HCT116 (cell line): ENCODE results near the gene CERS6. TPM values are rescaled to one million over a fixed set of nuclear protein-coding genes. Genes with fewer than 3 reads are reported as not detected.

Experiments
- ATAC-seq: fragments of 200-7000 bp; cut with Tn5 transposase; 2 replicates; pipeline ENCODE4 v1.9.1; 2020; ENCODE audit warnings: mild to moderate bottlenecking, moderate library complexity
- BruUV-seq: library from RNA; stranded (reverse); fragments of 400-500 nt; replicated peaks from 2 replicates; lab custom pipeline; 2021; lab: Mats Ljungman, UMichigan
- CTCF ChIA-PET: fragments of 300-600 bp; sonication (Branson Sonifier 250); formaldehyde crosslinking; loops from one replicate; lab custom pipeline; 2021; ENCODE audit warnings: antibody characterized with exemption; lab: Charles Lee
- POLR2A ChIA-PET: fragments of 300-600, 350-600 bp; sonication (Branson Sonifier 250); formaldehyde crosslinking; loops from one replicate; lab custom pipeline; 2021; ENCODE audit warnings: antibody characterized with exemption; lab: Charles Lee
- RAD21 ChIA-PET, 2 experiments: fragments of 300-600 bp; sonication (Branson Sonifier 250); formaldehyde crosslinking; loops; one replicate each; lab custom pipeline; 2023; ENCODE audit warnings: low total read pairs in 2 of 2; ENCODE audit not compliant: uncharacterized antibody in 2 of 2, unreplicated experiment in 2 of 2, low non-redundant PET in 1 of 2; lab: Charles Lee
- DNase-seq: peaks from one replicate; pipeline ENCODE4 v3.0.0-alpha.2; 2010; ENCODE audit warnings: low read depth, low spot score
- H2AFZ ChIP-seq: fragments of 200-600 bp; shearing (Covaris generic), sonication (generic); 2 replicates; pipeline ENCODE4 v1.6.1; 2017; ENCODE audit warnings: low read depth, mixed run types, mixed read lengths, antibody characterized with exemption, low read length; ENCODE audit not compliant: poor library complexity, severe bottlenecking
- H3K27ac ChIP-seq: 2 replicates; pipeline ENCODE4 v1.5.1; 2012; ENCODE audit warnings: low read depth, low read length
- H3K27me3 ChIP-seq: fragments of 200-600 bp; sonication (generic); 2 replicates; pipeline ENCODE4 v1.6.1; 2016; ENCODE audit warnings: mixed run types, low read length, mixed read lengths; ENCODE audit not compliant: insufficient read depth
- H3K36me3 ChIP-seq, 2 experiments: fragments of 200-500 bp in 1 of 2; fragments of 200-600 bp in 1 of 2; sonication (Bioruptor generic) in 1 of 2; sonication (generic) in 1 of 2; 2 replicates each; pipeline versions ENCODE4 v1.5.1 to v1.6.1; 2014 to 2016; ENCODE audit warnings: low read length in 2 of 2, inconsistent platforms in 1 of 2, mixed read lengths in 1 of 2, mixed run types in 1 of 2; ENCODE audit not compliant: insufficient read depth in 2 of 2, control insufficient read depth in 1 of 2
- H3K4me1 ChIP-seq, 2 experiments: fragments of 200-600 bp in 1 of 2; sonication (generic) in 1 of 2; 2 replicates each; pipeline versions ENCODE4 v1.5.1 to v1.6.1; 2012 to 2017; ENCODE audit warnings: low read length in 2 of 2, inconsistent platforms in 1 of 2, mild to moderate bottlenecking in 1 of 2, mixed read lengths in 1 of 2, mixed run types in 1 of 2, moderate library complexity in 1 of 2; ENCODE audit not compliant: insufficient read depth in 2 of 2, control insufficient read depth in 1 of 2
- H3K4me2 ChIP-seq: fragments of 200-600 bp; sonication (generic); 2 replicates; pipeline ENCODE4 v1.6.1; 2017; ENCODE audit warnings: mixed run types, low read length, mixed read lengths
- H3K4me3 ChIP-seq, 2 experiments: fragments of 200-600 bp in 1 of 2; sonication (generic) in 1 of 2; replicated peaks in 1 of 2; 2 replicates each; pipeline ENCODE4 v1.5.1; 2011 to 2016; ENCODE audit warnings: low read length in 2 of 2, control low read depth in 1 of 2, low read depth in 1 of 2, mild to moderate bottlenecking in 1 of 2, mixed read lengths in 1 of 2, mixed run types in 1 of 2
- H3K79me2 ChIP-seq: fragments of 200-600 bp; sonication (generic); 2 replicates; pipeline ENCODE4 v1.6.1; 2017; ENCODE audit warnings: mild to moderate bottlenecking, mixed run types, low read length, moderate library complexity, mixed read lengths; ENCODE audit not compliant: insufficient read depth
- H3K9ac ChIP-seq: fragments of 200-600 bp; sonication (generic); 2 replicates; pipeline ENCODE4 v1.6.1; 2016; ENCODE audit warnings: low read length, mixed read lengths
- H3K9me2 ChIP-seq: fragments of 200-600 bp; sonication (generic), shearing (Covaris generic); 2 replicates; pipeline ENCODE4 v1.6.1; 2017; ENCODE audit warnings: mixed run types, mild to moderate bottlenecking, moderate library complexity; ENCODE audit not compliant: insufficient read depth
- H3K9me3 ChIP-seq, 2 experiments: fragments of 200-500 bp in 1 of 2; fragments of 200-600 bp in 1 of 2; sonication (Bioruptor generic) in 1 of 2; sonication (generic) in 1 of 2; 2 replicates each; pipeline ENCODE4 v1.6.1; 2014 to 2017; ENCODE audit warnings: low read length in 2 of 2, mixed read lengths in 2 of 2, inconsistent platforms in 1 of 2, low read depth in 1 of 2, mild to moderate bottlenecking in 1 of 2, mixed run types in 1 of 2, moderate library complexity in 1 of 2; ENCODE audit not compliant: control insufficient read depth in 1 of 2, insufficient read depth in 1 of 2
- H4K20me1 ChIP-seq: fragments of 200-600 bp; sonication (generic), shearing (Covaris generic); 2 replicates; pipeline ENCODE4 v1.6.1; 2017; ENCODE audit warnings: mixed run types, mild to moderate bottlenecking, moderate library complexity; ENCODE audit not compliant: insufficient read depth
- ATF3 ChIP-seq: IDR thresholded peaks from 2 replicates; pipeline ENCODE4 v1.6.1; 2012
- CBX3 ChIP-seq: IDR thresholded peaks from 2 replicates; pipeline ENCODE4 v1.6.1; 2012; ENCODE audit warnings: low read depth
- CEBPB ChIP-seq: IDR thresholded peaks from 2 replicates; pipeline ENCODE4 v1.6.1; 2012; ENCODE audit warnings: low read depth
- CTCF ChIP-seq, 3 experiments: fragments of 200-600 bp in 1 of 3; sonication (generic) in 1 of 3; IDR thresholded peaks in 2 of 3; conservative IDR thresholded peaks in 1 of 3; 2 replicates each; pipeline ENCODE4 v1.5.1; 2012 to 2017; ENCODE audit warnings: low read depth in 2 of 3, low read length in 2 of 3, antibody characterized with exemption in 1 of 3, borderline replicate concordance in 1 of 3, control low read depth in 1 of 3, mild to moderate bottlenecking in 1 of 3, mixed read lengths in 1 of 3, mixed run types in 1 of 3, moderate library complexity in 1 of 3; ENCODE audit not compliant: insufficient read depth in 1 of 3
- EGR1 ChIP-seq: IDR thresholded peaks from 2 replicates; pipeline ENCODE4 v1.6.1; 2012; ENCODE audit warnings: low read depth
- EZH2 ChIP-seq: fragments of 200-600 bp; sonication (generic); IDR thresholded peaks from 2 replicates; pipeline ENCODE4 v1.6.1; 2017; ENCODE audit warnings: antibody characterized with exemption, mixed run types
- EZH2phosphoT487 ChIP-seq: fragments of 200-600 bp; IDR thresholded peaks from 2 replicates; pipeline ENCODE4 v1.6.1; 2018; ENCODE audit warnings: antibody characterized with exemption, borderline replicate concordance
- FOSL1 ChIP-seq: IDR thresholded peaks from 2 replicates; pipeline ENCODE4 v1.6.1; 2012; ENCODE audit warnings: low read depth
- JUND ChIP-seq: IDR thresholded peaks from 2 replicates; pipeline ENCODE4 v1.6.1; 2012
- MAX ChIP-seq: IDR thresholded peaks from 2 replicates; pipeline ENCODE4 v1.6.1; 2012
- RAD21 ChIP-seq: IDR thresholded peaks from 2 replicates; pipeline ENCODE4 v1.6.1; 2012; ENCODE audit warnings: low read depth, mild to moderate bottlenecking
- SIN3A ChIP-seq: IDR thresholded peaks from 2 replicates; pipeline ENCODE4 v1.6.1; 2012; ENCODE audit warnings: low read depth
- SRF ChIP-seq: IDR thresholded peaks from 2 replicates; pipeline ENCODE4 v1.6.1; 2012; ENCODE audit warnings: low read depth
- TCF7L2 ChIP-seq: IDR thresholded peaks from 2 replicates; pipeline ENCODE4 v1.7.0; 2011; ENCODE audit warnings: borderline replicate concordance, inconsistent platforms; ENCODE audit not compliant: insufficient read depth, insufficient read length; ENCODE audit errors: extremely low read depth
- YY1 ChIP-seq: IDR thresholded peaks from 2 replicates; pipeline ENCODE4 v1.6.1; 2011; ENCODE audit warnings: low read length, low read depth, moderate library complexity, mild to moderate bottlenecking; ENCODE audit not compliant: insufficient replicate concordance; ENCODE audit errors: extremely low read depth
- ZBTB33 ChIP-seq: IDR thresholded peaks from 2 replicates; pipeline ENCODE4 v1.6.1; 2011; ENCODE audit warnings: mild to moderate bottlenecking, low read length, moderate library complexity; ENCODE audit not compliant: insufficient replicate concordance; ENCODE audit errors: extremely low read depth
- intact Hi-C: fragments of 100-400 bp; cut with micrococcal nuclease; formaldehyde crosslinking; loops from 2 replicates; pipeline ENCODE4 v1.10.0; 2022
- total RNA-seq: library from RNA; stranded (reverse); gene quantifications from one replicate; pipeline ENCODE4 v1.2.1, GENCODE V29; 2021; ENCODE audit not compliant: unreplicated experiment

The CERS6 gene
- total RNA-seq, 1 experiment from 2014 or later, result 37.0 TPM

GRCh38 chr2:168662651-168663208, 206.7 kb downstream of the CERS6 start:
- Histone ChIP-seq H2AFZ (no peak overlapping the region), H4K20me1 (0 out of 2 replicates have a peak, but pooled peaks cover 3% of the 10 kb centered on the region), H3K4me2 (no peak overlapping the region), H3K9me3 (no peaks in the 10 kb centered on the region), H3K9me2 (no peaks in the 10 kb centered on the region), H3K4me3 (no peak overlapping the region), H3K79me2 (no peaks in the 10 kb centered on the region), H3K4me1 (no peaks in the 10 kb centered on the region), H3K27me3 (no peaks in the 10 kb centered on the region), H3K27ac (no peak overlapping the region), H3K36me3 (no peaks in the 10 kb centered on the region), H3K9ac (no peak overlapping the region)
- TF ChIP-seq RAD21 (no peak), CBX3 (no peak), SRF (no peak), EZH2phosphoT487 (no peak), MAX (no peak), YY1 (no peak), EZH2 (no peak)
- intact Hi-C loops, result no loop called here
- RAD21 ChIA-PET, result no interaction called here
- POLR2A ChIA-PET, result no interaction called here
- CTCF ChIA-PET, result no interaction called here
- BruUV-seq, result no TSS peak
- no peak for DNase-seq
- ATAC-seq, result no peak

GRCh38 chr2:168663993-168664392, 207.9 kb downstream of the CERS6 start:
- CTCF ChIA-PET, result no interaction called here
- TF ChIP-seq CTCF (IDR thresholded peaks at IDR 0.05 in 2 of 3, conservative IDR thresholded peaks at IDR 0.05 in 1 of 3; ENCODE audit: borderline replicate concordance in 1 of 3, insufficient read depth in 1 of 3, low read depth in 2 of 3, low read length in 2 of 3), result no peak
- no peak for TF ChIP-seq MAX
- no peak for TF ChIP-seq EGR1
- no peak for TF ChIP-seq ATF3
- TF ChIP-seq FOSL1, result no peak
- TF ChIP-seq RAD21, result no peak
- TF ChIP-seq YY1, result no peak
- no peak for TF ChIP-seq SRF
- TF ChIP-seq EZH2phosphoT487, result no peak
- no peak for TF ChIP-seq CEBPB
- TF ChIP-seq TCF7L2, result no peak
- no peak for TF ChIP-seq JUND
- no peak for TF ChIP-seq SIN3A
- TF ChIP-seq EZH2, result no peak
- no peak for TF ChIP-seq ZBTB33

More at GRCh38 chr2:168663993-168664392, 207.9 kb downstream of the CERS6 start:
- Histone ChIP-seq H3K9me3 (no peaks in the 10 kb centered on the region), H4K20me1 (0 out of 2 replicates have a peak, but pooled peaks cover 3% of the 10 kb centered on the region), H2AFZ (no peak overlapping the region), H3K79me2 (no peaks in the 10 kb centered on the region), H3K9ac (no peak overlapping the region), H3K36me3 (no peaks in the 10 kb centered on the region), H3K27ac (no peak overlapping the region), H3K4me3 (no peak overlapping the region), H3K9me2 (no peaks in the 10 kb centered on the region), H3K4me1 (no peaks in the 10 kb centered on the region), H3K4me2 (no peak overlapping the region), H3K27me3 (no peaks in the 10 kb centered on the region)
- no peak for DNase-seq
- intact Hi-C loops, result no loop called here
- ATAC-seq, result no peak
- ChIA-PET POLR2A (no interaction called here), RAD21 (no interaction called here)
- no TSS peak for BruUV-seq
